NCI-H226 (cell line): ENCODE results near the gene MEIG1.
"Not testable (repeated sequence)": the region's sequence is repeated elsewhere in the genome, so short reads cannot be mapped to it uniquely, and the experiment has no call there.

Source experiments
- DNase-seq: peaks from one replicate; pipeline ENCODE4 v3.0.0-alpha.2; 2015

MEIG1 gene

DNA sequence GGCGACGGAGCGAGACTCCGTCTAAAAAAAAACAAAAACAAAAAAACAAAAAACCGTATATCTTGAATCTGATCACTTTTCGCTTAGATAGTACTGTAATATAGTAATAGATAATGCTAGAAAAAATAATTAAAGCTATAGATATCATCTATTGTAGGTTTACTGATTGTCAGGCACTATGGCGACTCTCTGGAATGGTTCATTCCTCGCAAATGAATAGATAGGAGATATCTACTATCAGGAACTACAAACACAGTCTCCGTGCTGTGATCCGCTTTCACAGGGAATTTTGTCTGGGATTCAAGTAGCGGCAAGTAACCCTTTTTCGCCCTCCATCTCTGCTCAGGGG lies 342 bp upstream of the MEIG1 start:
- no peak for DNase-seq

DNA sequence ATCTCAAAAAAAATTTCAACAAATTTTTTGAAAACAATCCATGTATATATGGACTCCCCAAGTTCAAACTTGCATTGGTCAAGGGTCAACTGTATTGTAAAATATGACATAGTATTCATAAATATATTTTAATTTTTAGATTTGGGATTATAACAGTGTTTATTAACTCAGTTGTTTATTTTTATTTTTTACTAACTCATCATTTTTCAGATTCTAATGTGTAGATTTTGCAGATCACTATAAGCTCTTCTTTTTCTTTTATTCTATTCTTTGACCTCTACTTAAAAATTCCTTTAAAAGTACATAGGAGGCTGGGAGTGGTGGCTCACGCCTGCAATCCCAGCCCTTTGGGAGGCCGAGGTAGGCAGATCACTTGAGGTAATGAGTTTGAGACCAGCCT lies 8.7 kb downstream of the MEIG1 start:
- no peak for DNase-seq

DNA sequence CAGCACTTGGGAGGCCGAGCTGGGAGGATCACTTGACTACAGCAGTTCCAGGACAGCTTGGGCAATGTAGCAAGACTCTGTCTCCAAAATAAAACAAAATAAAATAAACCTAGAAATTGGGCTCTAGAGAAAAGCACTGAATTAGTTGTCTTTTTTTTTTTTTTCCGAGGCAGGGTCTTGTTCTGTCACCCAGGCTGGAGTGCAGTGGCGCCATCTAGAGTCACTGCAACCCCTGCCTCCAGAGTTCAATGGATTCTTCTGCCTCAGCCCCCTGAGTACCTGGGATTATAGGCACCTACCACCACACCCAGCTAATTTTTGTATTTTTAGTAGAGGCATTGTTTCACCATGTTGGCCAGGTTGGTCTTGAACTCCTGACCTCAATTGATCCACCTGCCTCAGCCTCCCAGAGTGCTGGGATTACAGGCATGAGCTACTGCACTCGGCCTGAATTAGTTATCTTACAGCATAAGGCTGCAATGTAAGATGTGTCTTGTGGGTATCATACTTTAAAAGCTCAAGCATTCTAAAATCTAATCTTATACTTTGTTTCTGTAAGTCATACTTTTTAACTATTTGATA lies 12.8 kb downstream of the MEIG1 start:
- no peak for DNase-seq

DNA sequence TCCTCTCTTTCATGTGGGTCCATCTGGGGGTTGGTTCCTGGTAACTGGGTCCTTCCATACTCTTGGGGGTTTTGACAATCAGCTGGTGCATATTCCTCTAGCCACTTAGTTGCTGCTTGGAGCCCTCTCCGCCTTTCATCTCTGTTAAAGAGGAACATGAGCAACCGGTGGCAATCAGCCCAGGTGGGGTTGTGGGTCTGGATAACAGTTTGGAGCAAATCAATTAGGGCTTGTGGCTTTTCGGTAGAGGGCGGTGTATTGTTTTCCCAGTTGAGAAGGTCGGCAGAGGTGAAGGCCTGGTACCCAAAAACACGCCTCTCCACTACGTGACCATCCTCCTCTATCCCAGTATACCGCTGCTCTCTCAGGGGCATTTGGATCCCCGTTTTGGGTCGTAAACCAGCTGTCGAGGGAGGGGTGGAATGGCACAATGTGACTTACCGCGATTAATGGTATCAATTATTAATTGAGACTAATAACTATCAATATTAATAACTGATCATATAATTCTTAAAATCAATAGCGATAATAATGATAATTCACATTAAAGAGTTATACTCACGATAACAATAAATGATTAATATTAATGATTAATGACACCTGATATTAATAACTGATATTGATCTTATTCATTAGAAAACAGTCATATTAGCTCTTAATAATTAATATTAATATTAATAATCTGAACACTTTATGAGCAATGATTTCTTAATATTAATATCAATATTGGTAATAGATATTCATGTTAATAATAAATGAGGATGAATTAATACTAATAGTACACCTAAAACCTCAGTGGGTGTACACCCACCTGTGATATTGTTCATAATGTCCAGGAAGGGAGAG lies 15.2 kb downstream of the MEIG1 start:
- not testable (repeated sequence) for DNase-seq

DNA sequence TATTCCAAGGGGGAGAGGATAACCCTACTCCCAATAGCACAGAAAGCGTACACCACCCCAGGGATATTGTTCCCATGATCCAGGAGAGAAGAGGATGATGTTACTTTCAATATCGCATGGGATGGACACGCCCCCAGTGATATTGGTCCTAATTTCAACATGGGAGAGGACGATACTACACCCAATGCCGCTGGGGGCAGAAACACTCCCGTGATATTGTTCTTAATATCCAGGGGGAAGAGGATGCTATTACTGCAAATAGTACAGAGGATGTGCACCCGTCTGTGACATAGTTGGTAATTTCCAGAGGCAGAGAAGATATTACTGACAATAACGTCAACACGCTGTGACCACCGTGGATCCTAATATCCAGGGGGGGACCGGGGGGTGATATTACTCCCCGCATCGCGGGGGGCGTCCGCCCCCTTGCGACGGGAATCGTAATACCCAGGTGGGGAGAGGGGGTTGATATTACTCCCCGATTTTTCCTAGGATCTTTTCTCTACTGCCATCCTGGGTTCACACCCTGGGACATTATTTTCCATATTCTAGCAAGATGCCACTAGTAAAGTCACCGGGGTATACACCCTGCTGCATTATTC lies 16.6 kb downstream of the MEIG1 start:
- no peak for DNase-seq

DNA sequence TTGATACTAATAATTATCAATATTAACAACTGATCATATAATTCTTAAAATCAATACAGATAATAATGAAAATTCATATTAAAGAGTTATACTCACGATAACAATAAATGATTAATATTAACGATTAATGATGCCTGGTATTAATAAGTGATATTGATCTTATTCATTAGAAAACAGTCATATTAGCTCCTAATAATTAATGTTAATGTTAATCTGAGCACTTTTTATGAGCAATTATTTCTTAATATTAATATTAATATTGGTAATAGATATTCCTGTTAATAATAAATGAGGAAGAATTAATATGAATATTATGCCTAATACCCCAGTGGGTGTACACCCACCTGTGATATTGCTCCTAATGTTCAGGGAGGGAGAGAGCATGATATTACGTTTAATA lies 23.6 kb downstream of the MEIG1 start:
- DNase-seq = no peak

DNA sequence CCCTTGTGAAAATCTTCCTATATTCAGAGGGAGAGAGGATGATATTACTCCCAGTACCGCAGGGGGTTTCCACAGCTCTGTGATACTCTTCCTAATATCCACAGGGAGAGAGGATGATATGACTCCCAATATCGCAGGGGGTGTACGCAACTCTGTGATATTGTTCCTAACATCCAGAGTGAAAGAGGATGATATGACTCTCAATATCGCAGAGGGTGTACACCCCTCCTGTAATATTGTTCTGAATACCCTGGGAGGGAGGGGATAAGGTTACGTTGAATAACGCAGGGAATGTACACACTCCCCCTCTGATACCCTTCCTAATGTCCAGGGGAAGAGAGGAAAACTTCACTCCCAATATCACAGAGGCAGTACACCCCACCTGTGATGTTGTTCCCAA lies 30.4 kb downstream of the MEIG1 start:
- DNase-seq = not testable (repeated sequence)

DNA sequence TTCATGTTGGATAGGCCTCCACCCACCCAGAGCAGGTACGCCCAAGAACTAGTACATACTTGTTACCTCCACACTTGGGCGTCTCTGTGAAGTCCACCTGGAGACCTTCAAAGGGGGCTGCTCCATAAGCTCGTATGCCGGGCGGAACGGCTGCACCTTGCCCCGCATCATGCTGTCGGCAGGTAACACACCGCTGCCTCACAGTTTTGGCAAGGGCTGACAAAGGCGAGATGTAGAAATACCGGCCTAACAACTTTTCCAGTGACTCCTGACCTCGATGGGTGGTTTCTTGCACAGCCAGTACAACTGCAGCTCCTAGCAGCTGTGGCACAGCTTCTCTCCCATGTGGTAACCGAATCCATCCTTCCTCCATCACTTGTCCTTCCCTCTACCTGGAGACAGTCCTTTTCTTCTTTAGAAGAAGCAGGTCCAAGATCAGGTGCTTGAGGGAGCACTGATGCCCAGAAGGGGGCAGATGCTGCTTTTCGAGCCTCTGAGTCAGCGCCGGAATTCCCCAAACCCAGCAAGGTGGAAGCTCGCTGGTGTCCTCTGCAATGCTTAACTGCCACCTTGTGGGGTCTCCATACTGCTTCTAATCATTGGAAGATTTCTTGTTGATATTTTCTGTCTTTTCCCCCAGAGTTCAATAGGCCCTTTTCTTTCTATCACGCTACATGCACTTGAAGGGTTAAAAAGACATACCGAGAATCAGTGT lies 32.0 kb downstream of the MEIG1 start:
- not testable (repeated sequence) for DNase-seq

DNA sequence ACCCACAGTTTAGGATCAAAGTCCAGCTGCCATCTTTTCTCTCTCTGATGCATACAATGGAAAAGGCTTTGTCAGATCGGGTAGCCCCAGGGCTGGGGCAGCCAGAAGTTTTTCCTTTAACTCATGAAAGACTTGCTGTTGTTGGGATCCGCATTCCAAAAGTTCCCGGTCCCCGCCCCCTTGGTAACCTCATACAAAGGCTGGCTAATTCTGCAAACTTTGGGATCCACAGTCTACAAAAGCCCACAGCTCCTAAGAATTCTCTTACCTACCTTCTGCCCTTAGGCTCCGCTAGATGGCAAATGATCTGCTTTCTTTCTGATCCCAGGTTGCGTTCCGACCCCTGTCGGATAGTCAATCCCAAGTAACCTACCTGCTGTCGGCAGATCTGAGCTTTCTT lies 33.1 kb downstream of the MEIG1 start:
- not testable (repeated sequence) for DNase-seq

DNA sequence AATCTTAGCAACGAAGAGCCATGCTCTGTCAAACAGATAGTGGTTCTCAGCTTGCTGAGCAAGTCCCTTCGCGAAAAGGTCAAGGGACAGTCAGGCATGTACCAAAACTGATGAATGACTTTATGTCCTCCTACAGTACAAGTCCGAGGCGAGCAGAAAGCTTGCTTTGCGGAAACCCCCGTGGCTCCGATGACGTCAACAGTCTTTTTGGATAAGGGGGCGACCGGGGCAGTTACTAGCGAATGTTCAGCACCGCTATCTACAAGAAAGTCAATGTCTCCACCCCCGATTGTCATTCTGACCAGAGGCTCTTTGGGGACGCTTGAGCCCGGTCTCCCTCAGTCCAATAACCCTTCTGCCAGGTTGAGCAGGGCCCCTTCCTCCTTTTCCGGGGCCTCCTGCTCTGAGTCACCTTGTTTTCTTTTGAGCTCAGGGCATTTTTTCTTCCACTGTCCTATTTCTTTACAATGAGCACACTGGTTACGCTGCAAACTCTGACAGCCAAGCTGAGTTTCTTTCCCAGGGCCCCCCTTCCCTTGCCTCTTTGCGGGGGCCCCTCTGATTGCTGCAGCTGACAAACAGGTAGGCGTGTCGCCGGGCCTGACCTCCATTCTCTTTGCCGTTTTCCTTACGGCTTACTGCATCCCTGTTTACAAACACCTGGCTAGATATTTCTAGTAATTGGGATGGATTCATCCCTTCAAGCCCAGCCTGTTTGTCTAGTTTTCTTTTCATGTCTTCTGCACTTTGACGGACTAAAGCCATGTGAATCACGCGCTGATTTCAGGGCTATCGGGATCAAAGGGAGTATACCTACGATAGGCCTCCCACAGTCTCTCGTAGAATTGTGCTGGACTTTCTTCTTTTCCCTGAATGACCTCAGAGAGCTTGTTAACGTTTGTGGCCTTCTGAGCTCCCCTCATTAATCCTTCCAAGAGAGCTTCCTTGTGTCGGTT lies 34.6 kb downstream of the MEIG1 start:
- not testable (repeated sequence) for DNase-seq

DNA sequence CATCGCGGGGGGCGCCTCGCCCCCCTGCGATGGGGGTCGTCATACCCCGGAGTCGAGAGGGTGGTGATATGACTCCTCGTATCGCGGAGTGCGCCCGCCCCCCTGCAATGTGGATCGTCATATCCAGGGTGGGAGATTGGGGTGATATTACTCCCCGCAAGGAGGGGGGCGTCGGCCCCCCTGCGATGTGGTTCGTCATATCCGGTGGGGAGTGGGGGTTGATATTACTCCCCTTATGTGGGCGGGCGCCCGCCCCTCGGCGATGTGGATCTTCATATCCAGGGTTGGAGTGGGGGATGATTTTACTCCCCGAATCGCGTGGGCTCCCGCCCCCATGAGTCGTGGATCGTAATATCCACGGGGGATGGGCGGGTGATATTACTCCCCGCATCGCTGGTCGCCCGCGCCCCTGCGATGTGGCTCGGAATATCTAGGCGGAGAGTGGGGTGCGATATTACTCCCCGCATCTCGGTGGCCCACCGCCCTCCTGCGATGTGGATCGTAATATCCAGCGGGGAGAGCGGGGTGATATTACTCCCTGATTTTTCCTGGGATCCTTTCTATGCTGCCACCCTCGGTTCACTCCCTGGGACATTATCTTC lies 36.9 kb downstream of the MEIG1 start:
- DNase-seq = no peak

DNA sequence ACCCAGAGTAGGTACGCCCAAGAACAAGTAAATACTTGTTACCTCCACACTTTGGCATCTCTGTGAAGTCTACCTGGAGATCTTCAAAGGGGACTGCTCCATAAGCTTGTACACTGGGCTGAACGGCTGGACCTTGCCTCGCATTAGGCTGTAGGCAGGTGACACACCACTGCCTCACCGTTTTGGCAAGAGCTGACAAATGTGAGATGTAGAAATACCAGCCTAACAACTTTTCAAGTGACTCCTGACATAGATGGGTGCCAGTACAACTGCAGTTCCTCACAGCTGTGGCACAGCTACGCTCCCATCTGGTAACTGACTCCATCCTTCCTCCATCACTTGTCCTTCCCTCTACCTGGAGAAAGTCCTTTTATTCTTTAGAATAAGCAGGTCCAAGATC lies 54.3 kb downstream of the MEIG1 start:
- not testable (repeated sequence) for DNase-seq

DNA sequence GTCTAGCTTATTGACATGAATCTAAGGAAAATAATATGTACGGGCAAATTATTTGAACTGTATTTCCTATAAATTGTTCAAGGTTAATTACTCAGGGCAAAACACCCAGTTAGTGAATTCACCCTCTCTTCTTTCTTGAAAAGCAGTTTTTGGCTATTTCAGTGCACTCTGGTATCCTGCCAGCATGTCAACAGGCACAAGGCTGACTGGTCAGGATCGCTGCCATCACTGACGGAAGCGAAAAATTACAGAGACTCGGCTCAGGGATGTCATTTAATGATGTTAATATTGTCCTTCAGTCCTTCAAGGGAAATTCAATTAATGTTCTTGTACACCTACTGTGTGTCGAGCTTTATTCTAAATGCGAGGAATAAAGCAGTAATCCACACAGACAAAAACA lies 56.3 kb downstream of the MEIG1 start:
- no peak for DNase-seq

DNA sequence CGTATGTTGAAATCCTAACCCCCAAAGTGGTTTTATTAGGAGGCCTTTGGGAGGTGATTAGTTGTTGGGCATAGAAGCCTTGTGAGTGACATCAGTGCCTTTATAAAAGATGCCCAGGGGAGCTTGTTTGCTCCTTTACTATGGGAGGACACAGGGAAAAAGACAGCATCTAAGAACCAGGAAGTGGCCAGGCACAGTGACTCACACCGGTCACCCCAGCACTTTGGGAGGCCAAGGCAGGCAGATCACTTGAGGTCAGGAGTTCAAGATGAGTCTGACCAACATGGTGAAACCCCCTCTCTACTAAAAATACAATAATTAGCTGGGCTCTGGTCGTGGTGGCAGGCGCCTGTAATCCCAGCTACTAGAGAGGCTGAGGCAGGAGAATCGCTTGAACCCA lies 61.8 kb downstream of the MEIG1 start:
- not testable (repeated sequence) for DNase-seq
